Activated CD8-positive, alpha-beta memory T cell treated with anti-CD3 and anti-CD28 coated beads, Interleukin-2, amount 10 ng/mL, durations not matched to agents 7 days and 5 days (primary cell): ENCODE data around the gene SOCS6. TPM values are rescaled to one million over a fixed set of nuclear protein-coding genes. Genes with fewer than 3 reads are reported as not detected.
"Not testable (repeated sequence)": the region's sequence is repeated elsewhere in the genome, so short reads cannot be mapped to it uniquely, and the experiment has no call there.

ENCODE experiments used
- ATAC-seq: fragments of 150-1000 bp; cut with Tn5 transposase; one replicate; pipeline ENCODE4 v1.10.0; 2021; ENCODE audit warnings: moderate library complexity
- CTCF ChIA-PET: fragments of 350-600 bp; sonication (Branson Sonifier 250); formaldehyde crosslinking; loops from one replicate; lab custom pipeline; 2021; ENCODE audit warnings: antibody characterized with exemption; lab: Charles Lee
- DNase-seq: peaks from one replicate; pipeline ENCODE4 v3.0.0-alpha.2; 2020
- H3K27ac Mint-ChIP-seq: one replicate; pipeline ENCODE4 v1.8.0; 2021; ENCODE audit warnings: mild to moderate bottlenecking, mixed read lengths
- H3K27me3 Mint-ChIP-seq: one replicate; pipeline ENCODE4 v1.8.0; 2021; ENCODE audit warnings: mixed read lengths
- H3K36me3 Mint-ChIP-seq: one replicate; pipeline ENCODE4 v1.8.0; 2021; ENCODE audit warnings: mild to moderate bottlenecking, mixed read lengths
- H3K4me1 Mint-ChIP-seq: one replicate; pipeline ENCODE4 v1.8.0; 2021; ENCODE audit warnings: mixed read lengths
- H3K4me3 Mint-ChIP-seq: one replicate; pipeline ENCODE4 v1.8.0; 2021; ENCODE audit warnings: mild to moderate bottlenecking, moderate library complexity, mixed read lengths
- H3K9me3 Mint-ChIP-seq: one replicate; pipeline ENCODE4 v1.8.0; 2022; ENCODE audit warnings: low read depth, mixed read lengths
- total RNA-seq, 2 experiments: library from RNA; stranded (reverse); gene quantifications; one replicate each; pipeline ENCODE4 v1.2.3, GENCODE V29; 2021

The SOCS6 gene
- total RNA-seq, 2 experiments from 2014 or later: 0.79 to 2.4 TPM

GRCh38 chr18:70335892-70336726 is 47.3 kb downstream of the SOCS6 start:
- DNase-seq: no peak
- H3K4me3 Mint-ChIP-seq: no peak overlapping the region
- no peaks in the 10 kb centered on the region for H3K36me3 Mint-ChIP-seq
- H3K27me3 Mint-ChIP-seq: no peaks in the 10 kb centered on the region
- CTCF ChIA-PET: no interaction called here
- no peak overlapping the region for H3K27ac Mint-ChIP-seq
- ATAC-seq: no peak
- no peaks in the 10 kb centered on the region for H3K9me3 Mint-ChIP-seq
- H3K4me1 Mint-ChIP-seq: no peaks in the 10 kb centered on the region

- CTCF ChIA-PET: interaction anchor here (1.2 kb wide), 1 partner anchor 12 kb away, joined by 3 read pairs; no protein-coding TSS in a partner anchor
- H3K27me3 Mint-ChIP-seq: no peaks in the 10 kb centered on the region
- no peaks in the 10 kb centered on the region for H3K9me3 Mint-ChIP-seq
- DNase-seq (no peak), ATAC-seq (no peak)
- no peaks in the 10 kb centered on the region for H3K4me1 Mint-ChIP-seq
- H3K36me3 Mint-ChIP-seq: no peaks in the 10 kb centered on the region
- H3K27ac Mint-ChIP-seq: no peak overlapping the region
- H3K4me3 Mint-ChIP-seq: no peak overlapping the region
Measured at GRCh38 chr18:70337139-70337972, 48.5 kb downstream of the SOCS6 start.

GRCh38 chr18:70338890-70339289 is 50.0 kb downstream of the SOCS6 start:
- H3K36me3 Mint-ChIP-seq: no peaks in the 10 kb centered on the region

GRCh38 chr18:70339915-70340314 is 51.1 kb downstream of the SOCS6 start:
- H3K27ac Mint-ChIP-seq: no peak overlapping the region
- H3K4me1 Mint-ChIP-seq: no peaks in the 10 kb centered on the region
- no peak for DNase-seq
- ATAC-seq: no peak
- no peak overlapping the region for H3K4me3 Mint-ChIP-seq
- H3K9me3 Mint-ChIP-seq: no peaks in the 10 kb centered on the region
- H3K27me3 Mint-ChIP-seq: no peaks in the 10 kb centered on the region
- no peaks in the 10 kb centered on the region for H3K36me3 Mint-ChIP-seq
- CTCF ChIA-PET: no interaction called here

More at GRCh38 chr18:70338890-70339289, 50.0 kb downstream of the SOCS6 start:
- no peak overlapping the region for H3K4me3 Mint-ChIP-seq
- no peak for DNase-seq
- H3K4me1 Mint-ChIP-seq: no peaks in the 10 kb centered on the region
- H3K27ac Mint-ChIP-seq: no peak overlapping the region
- H3K9me3 Mint-ChIP-seq: no peaks in the 10 kb centered on the region
- no peaks in the 10 kb centered on the region for H3K27me3 Mint-ChIP-seq
- no peak for ATAC-seq
- CTCF ChIA-PET: no interaction called here

GRCh38 chr18:70348481-70348880 is 59.6 kb downstream of the SOCS6 start:
- CTCF ChIA-PET, H3K27ac Mint-ChIP-seq, H3K27me3 Mint-ChIP-seq, DNase-seq, H3K4me3 Mint-ChIP-seq, ATAC-seq, H3K9me3 Mint-ChIP-seq, H3K4me1 Mint-ChIP-seq, H3K36me3 Mint-ChIP-seq: not testable (repeated sequence)

GRCh38 chr18:70349316-70349715 is 60.5 kb downstream of the SOCS6 start:
- H3K9me3 Mint-ChIP-seq: no peaks in the 10 kb centered on the region
- H3K27me3 Mint-ChIP-seq: no peaks in the 10 kb centered on the region
- DNase-seq: no peak
- H3K4me1 Mint-ChIP-seq: no peaks in the 10 kb centered on the region
- H3K27ac Mint-ChIP-seq: no peak overlapping the region
- H3K4me3 Mint-ChIP-seq: no peak overlapping the region
- no peak for ATAC-seq
- no peaks in the 10 kb centered on the region for H3K36me3 Mint-ChIP-seq
- CTCF ChIA-PET: interaction anchor here (1.3 kb wide), 1 partner anchor 12 kb away, joined by 3 read pairs; no protein-coding TSS in a partner anchor

GRCh38 chr18:70354080-70354479 is 65.2 kb downstream of the SOCS6 start:
- H3K4me3 Mint-ChIP-seq: no peak overlapping the region
- DNase-seq: no peak
- no peaks in the 10 kb centered on the region for H3K4me1 Mint-ChIP-seq
- H3K9me3 Mint-ChIP-seq: no peaks in the 10 kb centered on the region
- no peaks in the 10 kb centered on the region for H3K36me3 Mint-ChIP-seq
- CTCF ChIA-PET: no interaction called here
- ATAC-seq: no peak
- H3K27me3 Mint-ChIP-seq: no peaks in the 10 kb centered on the region
- no peak overlapping the region for H3K27ac Mint-ChIP-seq

GRCh38 chr18:70354771-70355170 is 65.9 kb downstream of the SOCS6 start:
- Mint-ChIP-seq H3K4me1 (no peaks in the 10 kb centered on the region), H3K9me3 (no peaks in the 10 kb centered on the region), H3K27ac (no peak overlapping the region), H3K4me3 (no peak overlapping the region), H3K36me3 (no peaks in the 10 kb centered on the region), H3K27me3 (no peaks in the 10 kb centered on the region)
- ATAC-seq (no peak), DNase-seq (no peak)
- CTCF ChIA-PET: no interaction called here

- ATAC-seq: no peak
- H3K9me3 Mint-ChIP-seq: no peaks in the 10 kb centered on the region
- H3K27me3 Mint-ChIP-seq: no peaks in the 10 kb centered on the region
- CTCF ChIA-PET: no interaction called here
- H3K4me1 Mint-ChIP-seq: no peaks in the 10 kb centered on the region
- no peaks in the 10 kb centered on the region for H3K36me3 Mint-ChIP-seq
- no peak overlapping the region for H3K4me3 Mint-ChIP-seq
- no peak for DNase-seq
- H3K27ac Mint-ChIP-seq: no peak overlapping the region
Measured at GRCh38 chr18:70355620-70356385, 67.0 kb downstream of the SOCS6 start.

GRCh38 chr18:70358105-70358406 is 69.2 kb downstream of the SOCS6 start:
- not testable (repeated sequence) for H3K36me3 Mint-ChIP-seq, ATAC-seq, H3K9me3 Mint-ChIP-seq, H3K4me3 Mint-ChIP-seq, H3K4me1 Mint-ChIP-seq, H3K27ac Mint-ChIP-seq, DNase-seq, H3K27me3 Mint-ChIP-seq
- CTCF ChIA-PET: interaction anchor here (0.7 kb wide), 2 partner anchors 16 to 1744 kb away, joined by 4 read pairs; no protein-coding TSS in a partner anchor

GRCh38 chr18:70359071-70359470 is 70.2 kb downstream of the SOCS6 start:
- Mint-ChIP-seq H3K4me1 (no peaks in the 10 kb centered on the region), H3K36me3 (no peaks in the 10 kb centered on the region), H3K27me3 (no peaks in the 10 kb centered on the region), H3K27ac (no peak overlapping the region), H3K9me3 (no peaks in the 10 kb centered on the region), H3K4me3 (no peak overlapping the region)
- CTCF ChIA-PET: no interaction called here
- DNase-seq (no peak), ATAC-seq (no peak)

- H3K27ac Mint-ChIP-seq: no peak overlapping the region
- no peak for DNase-seq
- CTCF ChIA-PET: no interaction called here
Measured at GRCh38 chr18:70362258-70362657, 73.4 kb downstream of the SOCS6 start.

GRCh38 chr18:70363861-70364260 is 75.0 kb downstream of the SOCS6 start:
- CTCF ChIA-PET: no interaction called here
- Mint-ChIP-seq H3K4me3 (no peak overlapping the region), H3K9me3 (no peaks in the 10 kb centered on the region), H3K36me3 (no peaks in the 10 kb centered on the region), H3K27me3 (no peaks in the 10 kb centered on the region), H3K4me1 (no peaks in the 10 kb centered on the region), H3K27ac (no peak overlapping the region)
- DNase-seq (no peak), ATAC-seq (no peak)

More at GRCh38 chr18:70362258-70362657, 73.4 kb downstream of the SOCS6 start:
- no peaks in the 10 kb centered on the region for H3K27me3 Mint-ChIP-seq
- H3K4me1 Mint-ChIP-seq: no peaks in the 10 kb centered on the region
- no peaks in the 10 kb centered on the region for H3K36me3 Mint-ChIP-seq
- no peak for ATAC-seq
- no peaks in the 10 kb centered on the region for H3K9me3 Mint-ChIP-seq
- no peak overlapping the region for H3K4me3 Mint-ChIP-seq
